NCI-H1694 treated with DMSO at 0.1 percent for 48 hours (cell line): Measurements from ENCODE around the gene KCNG1.
"Not testable (repeated sequence)": the region's sequence is repeated elsewhere in the genome, so short reads cannot be mapped to it uniquely, and the experiment has no call there.

Experiments
- DNase-seq: peaks from one replicate; lab custom pipeline; 2025; lab: John Stamatoyannopoulos, UW

Gene KCNG1

DNA sequence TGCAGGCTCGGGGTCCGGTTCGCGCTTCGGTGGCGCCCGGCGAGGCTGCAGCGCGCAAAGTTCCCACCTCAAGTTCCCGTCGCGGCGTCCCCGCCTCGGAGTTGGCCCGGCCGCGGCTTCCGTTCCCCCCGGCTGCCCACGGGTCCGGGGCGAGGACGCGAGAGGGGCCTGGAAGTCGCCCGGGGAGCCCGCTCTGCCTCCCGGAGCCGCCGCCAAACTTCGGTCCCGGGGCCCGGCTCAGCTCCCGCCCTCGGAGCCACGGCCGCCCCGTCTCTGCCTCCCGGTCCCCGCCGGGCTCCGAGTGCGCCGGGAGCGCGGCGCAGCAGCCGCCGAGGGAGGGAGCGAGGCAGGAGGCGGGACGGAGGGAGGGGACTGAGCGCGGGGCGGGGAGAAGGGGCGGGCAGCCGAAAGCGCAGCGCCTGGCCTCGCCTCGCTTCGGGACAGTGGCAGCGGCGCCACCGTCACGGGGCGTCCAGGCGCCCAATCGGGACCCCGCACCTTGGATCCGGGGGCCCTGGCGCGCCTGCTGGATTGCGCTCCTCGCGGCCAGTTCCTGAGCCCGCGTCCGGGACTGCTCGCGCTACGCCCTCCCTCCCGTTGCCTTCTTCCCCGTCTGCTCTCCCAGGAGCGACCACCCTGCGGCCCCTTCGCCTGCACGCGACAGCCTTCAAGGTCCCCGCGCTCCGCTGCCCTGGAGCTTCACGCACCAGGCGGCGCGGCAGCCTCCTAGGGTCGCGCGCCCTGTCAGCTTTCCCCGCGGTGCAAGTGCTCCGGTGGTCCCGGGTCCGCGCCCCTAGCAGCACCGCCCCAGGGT lies at the start of gene KCNG1:
Gene KCNG1, minus strand, starts transcription at position 305 of the 814 bp plus-strand sequence. CDS start 12,769 bp downstream, outside the sequence.
- peak; percentile 45 for DNase-seq

DNA sequence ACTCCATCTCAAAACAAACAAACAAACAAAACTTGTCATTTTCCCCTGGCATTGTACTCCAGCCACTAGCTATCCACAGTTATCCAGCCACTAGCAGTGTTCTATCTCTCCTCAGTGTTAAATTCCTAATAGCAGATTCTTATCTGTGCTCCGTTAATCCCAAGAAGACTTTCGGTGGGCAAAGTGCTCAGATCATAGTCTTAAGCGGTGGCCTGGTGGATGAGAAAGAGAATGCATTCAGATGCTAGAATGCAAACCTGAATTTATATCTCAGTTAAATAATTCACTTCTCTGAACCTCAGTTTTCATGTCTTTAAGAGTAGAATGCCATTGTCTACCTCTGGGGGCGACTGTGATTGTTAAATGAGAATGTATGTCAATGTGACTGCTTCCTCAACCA lies 47.7 kb upstream of the KCNG1 start:
- no peak for DNase-seq

GRCh38 chr20:51067792-51068191 lies 44.9 kb upstream of the KCNG1 start:
- no peak for DNase-seq

GRCh38 chr20:51065615-51066014 lies 42.7 kb upstream of the KCNG1 start:
- no peak for DNase-seq

- DNase-seq = no peak
Observed at GRCh38 chr20:51064137-51064536, 41.2 kb upstream of the KCNG1 start.

GRCh38 chr20:51062065-51062464 lies 39.2 kb upstream of the KCNG1 start:
- DNase-seq = no peak

GRCh38 chr20:51061418-51062045 lies 38.6 kb upstream of the KCNG1 start:
- no peak for DNase-seq

- DNase-seq = no peak
Observed at GRCh38 chr20:51060301-51060700, 37.4 kb upstream of the KCNG1 start.

DNA sequence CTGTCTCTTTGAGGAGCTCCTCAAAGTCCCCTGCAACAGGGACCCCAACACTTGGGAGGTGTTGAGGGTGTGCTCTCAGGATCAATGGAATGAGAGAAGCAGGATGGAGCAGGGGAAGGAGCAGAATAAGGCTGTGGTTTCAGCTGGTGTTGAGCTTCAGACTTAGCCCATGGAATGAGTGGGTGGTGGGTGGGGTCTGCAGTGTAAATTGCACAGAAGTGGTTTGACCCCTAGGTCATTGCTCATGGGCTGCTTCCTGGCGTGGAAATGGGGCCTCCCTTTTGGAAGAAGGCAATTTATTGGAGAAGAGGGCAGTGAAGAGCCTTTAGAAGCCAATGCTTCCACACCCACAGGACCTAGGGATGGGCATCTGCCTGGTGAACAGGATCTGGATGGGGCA lies 37.0 kb upstream of the KCNG1 start:
- no peak for DNase-seq

DNA sequence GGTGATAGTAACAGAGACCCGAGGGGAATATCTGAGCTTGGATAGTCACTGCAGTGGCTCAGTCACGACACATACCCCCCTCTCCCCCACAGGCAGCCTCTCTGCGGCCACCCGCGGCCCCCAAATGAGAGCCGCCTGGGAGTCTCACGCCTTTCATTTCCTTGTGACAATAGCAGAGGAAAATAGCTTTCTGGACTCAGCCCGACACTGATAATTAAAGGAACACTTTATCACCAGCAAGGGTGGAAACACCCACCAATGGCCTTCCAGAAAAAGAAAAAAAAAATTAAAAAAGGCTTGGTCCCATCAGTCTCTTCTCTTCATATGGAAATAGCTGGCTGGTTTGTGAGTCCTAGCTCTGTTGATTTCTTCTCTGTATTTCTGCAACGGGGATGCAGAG lies 35.1 kb upstream of the KCNG1 start:
- no peak for DNase-seq

- no peak for DNase-seq
Observed at GRCh38 chr20:51054233-51054632, 31.3 kb upstream of the KCNG1 start.

- no peak for DNase-seq
Observed at GRCh38 chr20:51050531-51051075, 27.7 kb upstream of the KCNG1 start.

DNA sequence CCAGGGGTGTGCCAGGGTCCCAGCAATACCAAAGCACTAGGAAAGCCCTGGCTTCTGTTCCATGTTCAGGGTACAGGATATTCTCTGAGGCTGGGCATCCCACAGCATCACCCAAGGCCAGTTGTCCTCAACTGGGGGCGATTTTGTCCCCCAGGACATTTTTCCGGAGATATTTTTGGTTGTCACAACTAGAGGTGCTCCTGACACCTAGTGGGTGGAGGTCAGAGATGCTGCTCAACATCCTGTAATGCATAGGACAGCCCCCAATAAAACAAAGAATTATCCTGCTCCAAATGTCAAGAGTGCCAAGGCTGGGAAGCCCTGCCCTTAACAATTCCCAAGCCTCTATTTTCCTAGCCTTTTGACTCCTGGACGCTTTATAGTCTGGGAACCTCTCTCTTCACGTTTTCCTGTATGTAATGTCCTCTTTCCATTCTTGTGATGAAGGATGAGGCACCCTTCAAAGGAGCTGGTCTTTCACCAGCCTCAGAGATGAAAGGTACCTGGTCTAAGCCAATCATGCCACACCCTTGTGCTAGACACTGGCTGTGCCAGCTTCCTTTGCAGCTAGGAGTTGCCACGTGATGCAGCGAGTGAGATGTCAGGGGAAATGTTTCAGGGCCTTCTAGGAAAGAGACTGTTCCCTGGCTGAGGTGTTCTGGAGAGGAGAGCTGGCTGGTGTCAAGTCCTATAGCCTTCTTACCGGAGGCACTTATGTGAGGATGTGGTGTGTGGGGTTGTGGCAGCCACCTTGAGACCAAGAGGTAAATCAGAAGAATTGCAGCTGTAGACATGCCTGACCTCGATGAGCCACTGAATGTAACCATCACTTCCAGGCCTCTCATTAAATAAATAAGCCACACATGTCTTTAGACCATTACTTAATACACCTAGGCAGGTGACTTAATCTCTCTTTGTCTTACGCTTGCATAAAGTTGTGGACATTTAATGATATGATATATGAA lies 23.4 kb upstream of the KCNG1 start:
- no peak for DNase-seq

GRCh38 chr20:51045492-51045891 lies 22.6 kb upstream of the KCNG1 start:
- DNase-seq = not testable (repeated sequence)

GRCh38 chr20:51044796-51045195 lies 21.9 kb upstream of the KCNG1 start:
- DNase-seq = no peak

DNA sequence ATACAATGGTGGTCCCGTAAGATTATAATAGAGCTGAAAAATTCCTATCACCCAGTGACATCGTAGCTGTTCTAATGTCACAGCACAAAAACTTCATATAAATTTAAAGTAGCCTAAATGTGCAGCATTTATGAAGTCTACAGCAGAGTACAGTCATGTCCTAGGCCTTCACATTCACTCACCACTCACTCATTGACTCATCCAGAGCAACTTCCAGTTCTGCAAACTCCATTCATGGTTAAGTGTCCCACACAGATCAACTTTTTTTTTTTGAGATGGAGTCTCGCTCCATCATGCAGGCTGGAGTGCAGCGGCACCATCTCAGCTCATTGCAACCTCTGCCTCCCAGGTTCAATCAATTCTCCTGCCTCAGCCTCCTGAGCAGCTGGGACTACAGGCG lies 20.9 kb upstream of the KCNG1 start:
- no peak for DNase-seq

DNA sequence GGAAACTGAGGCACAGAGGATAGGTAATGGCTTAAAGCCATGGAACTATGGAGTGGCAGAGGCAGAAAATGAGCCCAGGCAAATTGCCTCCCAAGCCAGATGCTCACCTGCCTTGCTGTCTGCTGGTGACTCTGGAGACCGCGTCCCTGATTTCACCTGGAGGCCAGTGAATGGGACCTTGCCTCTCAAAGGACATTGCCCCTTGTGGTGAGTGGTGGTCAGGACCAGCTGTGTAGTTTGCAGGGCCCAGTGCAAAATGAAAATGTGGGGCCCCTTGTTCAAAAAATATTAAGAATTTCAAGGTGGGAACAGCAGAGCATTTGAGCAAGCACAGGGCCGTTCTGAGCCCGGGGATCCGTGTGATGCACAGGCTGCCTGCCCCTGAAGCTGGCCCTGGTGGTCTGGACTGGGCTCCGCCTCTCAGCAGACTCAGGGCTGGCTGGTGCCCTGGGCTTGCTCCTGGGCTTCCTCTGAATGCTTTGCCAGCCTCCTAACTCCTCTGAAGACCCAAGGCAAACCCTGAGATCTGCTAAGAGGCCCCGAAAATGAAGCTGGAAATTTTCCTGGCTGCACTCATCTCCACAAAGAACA lies 19.8 kb upstream of the KCNG1 start:
- no peak for DNase-seq

DNA sequence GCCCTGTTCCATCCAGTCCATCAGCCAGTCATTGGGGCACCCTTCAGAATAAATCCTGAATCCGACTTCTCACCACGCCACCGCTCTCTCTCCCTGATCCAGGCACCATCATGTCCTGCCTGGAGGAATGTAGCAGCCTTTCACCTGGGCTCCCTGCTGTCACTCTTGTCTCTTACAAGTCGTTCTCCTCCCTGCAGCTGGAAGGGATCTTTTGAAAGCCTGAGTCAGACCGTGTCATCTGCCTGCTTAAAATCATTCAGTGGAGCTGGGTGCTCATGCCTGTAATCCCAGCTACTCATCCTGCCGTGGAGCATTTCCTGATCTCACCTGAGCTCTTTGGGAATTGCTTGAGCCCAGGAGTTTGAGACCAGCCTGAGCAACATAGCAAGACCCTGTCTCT lies 19.2 kb upstream of the KCNG1 start:
- DNase-seq = no peak

GRCh38 chr20:51037532-51038115 lies 14.7 kb upstream of the KCNG1 start:
- DNase-seq = peak; percentile 95

GRCh38 chr20:51036827-51037531 lies 14.1 kb upstream of the KCNG1 start:
- DNase-seq = peak; percentile 57

DNA sequence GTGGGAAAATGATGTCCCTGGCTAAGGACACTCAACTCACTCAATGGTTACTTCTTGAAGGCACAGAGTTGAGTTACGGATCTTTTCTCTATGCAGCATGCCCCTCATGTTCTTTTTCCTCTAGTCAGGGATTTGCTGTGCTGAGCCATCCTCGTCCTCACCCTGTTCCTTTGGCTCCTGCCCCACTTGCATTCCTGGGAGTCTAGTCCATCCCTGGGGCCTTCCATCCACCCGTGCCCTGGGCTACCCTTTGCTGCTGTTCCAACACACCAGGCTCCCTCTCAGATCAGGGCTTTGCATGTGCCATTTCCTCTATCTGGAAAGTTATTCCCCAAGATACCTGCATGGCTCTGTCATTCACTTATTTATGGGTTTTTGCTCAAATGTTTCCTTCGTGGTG lies 13.3 kb upstream of the KCNG1 start:
- no peak for DNase-seq
